ENCODE data around the gene FOXR1.

FOXR1 gene, protein sequence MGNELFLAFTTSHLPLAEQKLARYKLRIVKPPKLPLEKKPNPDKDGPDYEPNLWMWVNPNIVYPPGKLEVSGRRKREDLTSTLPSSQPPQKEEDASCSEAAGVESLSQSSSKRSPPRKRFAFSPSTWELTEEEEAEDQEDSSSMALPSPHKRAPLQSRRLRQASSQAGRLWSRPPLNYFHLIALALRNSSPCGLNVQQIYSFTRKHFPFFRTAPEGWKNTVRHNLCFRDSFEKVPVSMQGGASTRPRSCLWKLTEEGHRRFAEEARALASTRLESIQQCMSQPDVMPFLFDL

DNA sequence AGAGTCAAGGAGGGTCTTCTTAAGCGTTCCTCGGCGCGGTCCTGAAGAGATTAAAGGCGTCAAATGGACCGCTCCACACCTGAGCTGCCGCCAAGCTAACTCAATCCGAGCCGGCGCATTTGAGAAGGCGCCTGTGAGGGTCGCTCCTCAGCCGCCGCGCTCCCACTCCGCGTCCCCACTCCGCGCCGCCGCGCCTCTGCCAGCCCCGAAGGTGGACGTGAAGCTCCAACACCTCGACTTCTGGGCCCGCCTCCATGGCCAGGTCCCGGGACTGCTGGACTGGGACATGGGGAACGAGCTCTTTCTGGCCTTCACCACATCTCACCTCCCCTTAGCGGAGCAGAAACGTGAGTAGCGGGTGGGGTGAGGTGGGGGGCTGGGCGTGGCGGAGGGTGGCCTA lies at the start of gene FOXR1:
Gene FOXR1 (plus strand): TSS at position 116 of the 400 bp plus-strand sequence. CDS start 171 bp downstream, at position 287.
- no peak within 1 kb of the TSS for H3K4me3 Mint-ChIP-seq
- no peaks in the 10 kb centered on the region for H3K36me3 Mint-ChIP-seq
- H3K27me3 Mint-ChIP-seq: peaks cover 56% of the 10 kb centered on the region
- H3K4me1 Mint-ChIP-seq: no peaks in the 10 kb centered on the region
- peaks cover 3% of the 10 kb centered on the region for H3K9me3 Mint-ChIP-seq
- H3K27ac Mint-ChIP-seq: no peak within 1 kb of the TSS
- no peak for ATAC-seq

DNA sequence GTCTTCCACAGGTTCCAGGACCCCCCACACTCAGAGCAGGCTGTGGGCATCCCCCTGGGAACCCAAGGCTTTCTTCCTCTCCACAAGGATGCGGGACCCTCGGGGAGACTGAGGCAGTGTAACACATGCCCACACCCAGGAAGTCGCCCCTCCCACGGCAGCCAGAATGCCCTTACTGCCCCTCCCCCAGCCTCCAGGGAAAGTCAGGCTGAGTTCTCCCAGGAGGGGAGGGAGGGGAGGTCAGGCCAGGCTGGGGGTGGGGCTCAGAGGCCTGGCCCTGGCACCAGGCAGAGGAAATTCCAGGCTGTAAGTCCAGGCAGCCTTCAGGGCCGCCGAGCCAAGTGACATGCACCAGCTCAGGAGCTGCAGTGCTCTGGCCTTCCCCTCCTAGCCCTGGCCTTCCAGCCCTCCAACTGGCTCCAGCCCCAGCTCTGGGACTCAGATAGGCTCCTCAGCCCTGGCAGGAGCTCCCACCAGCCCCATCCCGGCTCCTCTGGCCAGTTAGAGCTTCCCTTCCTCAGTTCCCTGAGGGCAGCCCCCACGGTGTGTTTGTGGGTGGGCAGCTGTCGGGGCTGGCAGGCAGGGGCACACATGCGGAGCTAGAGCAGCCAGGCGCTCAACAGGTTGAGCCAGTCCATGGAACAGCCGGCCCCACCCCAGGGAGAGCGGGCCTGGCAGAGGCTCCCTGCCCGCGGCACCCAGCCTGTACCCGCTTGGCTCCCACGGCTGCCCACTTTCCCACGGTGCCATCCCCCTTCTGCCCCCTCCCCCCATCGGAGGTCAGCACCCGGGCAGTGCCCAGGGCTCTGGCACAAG lies 49.4 kb upstream of the FOXR1 start:
- H3K27ac Mint-ChIP-seq: peak overlapping the region; percentile 86
- H3K9me3 Mint-ChIP-seq: no peaks in the 10 kb centered on the region
- no peaks in the 10 kb centered on the region for H3K27me3 Mint-ChIP-seq
- ATAC-seq: no peak
- H3K4me3 Mint-ChIP-seq: peak overlapping the region; percentile 86
- H3K36me3 Mint-ChIP-seq: no peaks in the 10 kb centered on the region
- peaks cover 82% of the 10 kb centered on the region for H3K4me1 Mint-ChIP-seq

DNA sequence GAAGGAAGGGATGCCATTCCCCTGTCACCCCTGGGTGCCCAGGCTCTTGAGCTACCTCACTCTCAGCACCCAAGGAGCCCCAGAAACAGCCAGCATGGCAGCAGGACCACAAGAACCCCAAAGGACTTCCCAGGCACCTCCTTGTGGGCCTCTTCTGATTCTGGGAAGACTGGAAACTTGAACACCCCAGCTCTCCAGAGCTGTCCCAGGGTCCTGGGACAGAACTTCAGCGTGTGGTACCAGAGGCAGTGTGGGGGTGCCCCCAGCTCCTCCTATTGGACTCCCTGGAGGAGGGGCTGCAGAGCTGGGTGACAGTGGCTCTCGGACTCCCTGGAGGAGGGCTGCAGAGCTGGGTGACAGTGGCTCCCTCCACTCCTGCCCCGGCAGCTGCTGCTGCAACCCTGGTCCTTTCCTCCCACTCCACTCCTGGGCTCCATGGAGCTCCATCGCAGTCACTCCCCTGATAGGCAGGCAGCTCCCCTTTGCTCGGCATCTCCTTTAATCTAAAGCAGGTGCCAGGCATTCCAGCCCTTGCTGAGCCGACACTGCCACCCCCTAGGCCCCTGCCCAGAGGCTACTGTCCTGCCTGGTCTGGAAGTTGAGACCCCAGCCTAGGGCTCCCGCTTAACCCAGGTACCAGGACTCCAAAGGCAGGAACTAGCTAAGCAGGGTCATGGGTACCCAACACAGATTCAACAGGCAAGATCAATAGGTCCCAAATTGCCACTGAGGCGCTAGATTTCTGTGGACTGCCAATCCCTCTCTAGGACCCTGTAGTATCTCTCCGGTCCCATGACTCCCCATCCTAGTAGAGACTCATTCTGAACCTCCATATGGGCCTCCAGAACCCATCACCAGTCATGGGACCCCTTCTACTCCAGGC lies 48.6 kb upstream of the FOXR1 start:
- no peak for ATAC-seq
- Mint-ChIP-seq H3K27me3 (no peaks in the 10 kb centered on the region), H3K4me1 (peaks cover 82% of the 10 kb centered on the region), H3K4me3 (peak overlapping the region; percentile 86), H3K27ac (peak overlapping the region; percentile 91), H3K9me3 (no peaks in the 10 kb centered on the region), H3K36me3 (no peaks in the 10 kb centered on the region)

DNA sequence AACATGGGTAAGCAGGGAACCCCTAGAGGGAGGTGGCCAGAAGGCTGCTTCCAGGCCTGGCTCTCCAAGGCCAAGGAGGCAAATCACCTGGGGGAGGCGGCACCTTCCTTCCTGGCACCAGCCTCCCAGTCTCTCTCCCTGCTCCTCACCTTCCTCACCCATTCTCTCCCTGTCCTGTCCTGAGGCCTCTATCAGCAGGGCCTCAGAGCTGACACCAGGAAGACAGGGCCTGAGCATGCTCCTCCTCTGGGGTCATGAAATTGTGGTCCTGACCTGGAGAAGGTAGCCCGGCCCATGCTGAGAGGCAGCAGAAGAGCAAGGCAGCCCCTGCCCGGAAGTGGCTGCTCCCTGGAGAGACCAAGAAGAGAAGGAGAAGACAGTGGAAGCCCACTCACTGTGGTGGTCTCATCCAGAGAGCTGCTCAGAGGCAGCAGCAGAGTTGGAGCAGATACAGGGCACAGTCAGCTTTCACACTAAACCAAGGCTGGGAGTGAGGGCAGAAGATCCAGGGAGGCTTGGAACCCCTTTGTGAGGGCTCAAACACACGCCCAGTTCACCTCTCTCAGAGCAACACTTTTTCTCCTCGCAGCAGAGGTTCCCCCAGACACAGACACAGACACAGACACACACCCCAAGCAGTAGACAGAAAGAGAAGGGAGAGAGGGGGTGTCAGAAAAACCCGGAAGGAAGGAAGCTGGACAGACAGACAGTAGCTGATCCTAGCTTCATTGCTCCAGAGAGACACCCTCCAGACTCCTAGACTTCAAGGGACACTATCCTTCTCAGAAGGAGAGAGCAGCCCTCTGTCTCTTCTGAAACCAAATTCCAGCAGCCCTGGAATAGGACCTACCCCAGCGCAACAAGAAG lies 47.6 kb upstream of the FOXR1 start:
- no peak for ATAC-seq
- peak overlapping the region; percentile 91 for H3K27ac Mint-ChIP-seq
- peaks cover 81% of the 10 kb centered on the region for H3K4me1 Mint-ChIP-seq
- no peaks in the 10 kb centered on the region for H3K36me3 Mint-ChIP-seq
- no peaks in the 10 kb centered on the region for H3K27me3 Mint-ChIP-seq
- no peaks in the 10 kb centered on the region for H3K9me3 Mint-ChIP-seq
- H3K4me3 Mint-ChIP-seq: peak overlapping the region; percentile 86

DNA sequence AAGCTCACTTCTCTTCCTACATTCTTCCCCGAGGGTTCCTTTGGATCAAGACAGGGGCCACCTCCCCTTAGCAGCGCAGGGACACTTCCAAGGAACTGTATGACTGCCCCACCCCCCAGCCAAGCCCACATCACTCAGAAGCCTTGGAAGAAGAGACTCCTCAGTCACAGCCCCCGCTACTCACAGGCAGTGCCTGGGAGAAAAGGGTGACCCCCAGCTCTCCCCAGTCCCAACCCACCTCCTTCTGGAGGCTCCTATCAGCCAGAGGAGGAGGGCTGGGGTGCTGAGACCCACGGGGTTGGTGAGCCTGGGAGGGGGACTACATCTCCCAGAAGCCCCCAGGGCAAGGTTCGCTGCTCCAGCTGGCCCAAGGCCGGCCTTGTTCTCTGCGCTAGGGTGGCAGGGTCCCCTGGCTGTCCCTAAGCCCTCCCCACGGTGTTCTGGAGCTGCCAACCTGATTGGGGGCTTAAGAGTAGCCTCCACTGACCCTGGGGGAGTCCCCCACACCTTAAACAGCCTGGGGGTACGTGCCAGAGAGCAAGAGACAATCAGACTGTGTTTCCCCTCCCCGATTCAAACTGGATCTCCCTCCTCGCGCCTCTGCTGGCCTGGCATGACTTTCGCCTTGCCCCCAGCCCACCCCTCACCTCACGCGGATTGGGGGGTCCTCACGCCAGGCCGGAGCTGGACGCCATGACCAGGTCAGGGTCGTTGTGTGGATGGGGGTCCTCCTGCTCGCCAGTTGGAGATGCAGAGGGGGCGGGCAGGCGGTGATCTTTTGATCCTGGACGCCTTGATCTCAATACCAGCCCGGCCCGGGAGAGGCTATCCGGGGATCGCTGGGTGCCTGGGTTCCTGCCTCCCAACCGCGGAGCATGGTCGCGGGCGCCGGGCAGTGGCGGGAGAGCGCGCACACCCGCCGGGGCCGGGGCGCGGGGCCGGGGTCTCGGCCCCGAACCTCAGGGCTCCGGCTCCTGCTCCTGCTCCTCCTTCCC lies 46.7 kb upstream of the FOXR1 start:
- Mint-ChIP-seq H3K27ac (peak overlapping the region; percentile 91), H3K36me3 (no peaks in the 10 kb centered on the region), H3K9me3 (no peaks in the 10 kb centered on the region), H3K4me1 (peaks cover 76% of the 10 kb centered on the region), H3K4me3 (peak overlapping the region; percentile 86), H3K27me3 (no peaks in the 10 kb centered on the region)
- ATAC-seq: no peak

DNA sequence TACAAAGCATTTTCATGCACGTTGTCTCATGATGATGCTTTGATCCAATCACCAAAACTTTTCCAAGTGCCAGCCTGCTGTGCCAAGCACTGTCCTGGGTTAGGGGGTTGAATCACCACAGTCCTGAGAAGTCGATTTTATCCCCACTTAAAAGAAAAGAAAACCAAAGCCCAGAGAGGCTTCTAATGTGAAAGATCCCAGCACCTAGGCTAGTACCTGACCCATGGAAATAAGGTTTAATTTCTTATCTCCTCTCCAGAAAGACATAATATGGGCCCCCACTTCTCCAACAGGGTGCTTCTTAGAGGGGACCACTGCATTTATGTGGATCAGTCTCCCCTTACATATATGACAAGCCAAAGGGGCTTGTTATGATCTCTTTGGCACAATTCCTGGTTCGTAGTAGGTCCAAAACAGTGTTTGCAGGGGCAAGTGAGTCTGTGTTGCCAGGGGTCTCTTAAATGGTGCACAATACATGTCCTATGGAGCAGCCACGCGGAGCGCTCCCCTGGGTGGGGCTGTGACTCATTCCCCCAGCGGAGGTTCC lies 43.9 kb upstream of the FOXR1 start:
- no peaks in the 10 kb centered on the region for H3K9me3 Mint-ChIP-seq
- peak overlapping the region; percentile 97 for H3K4me3 Mint-ChIP-seq
- H3K4me1 Mint-ChIP-seq: peaks cover 71% of the 10 kb centered on the region
- no peaks in the 10 kb centered on the region for H3K36me3 Mint-ChIP-seq
- H3K27me3 Mint-ChIP-seq: no peaks in the 10 kb centered on the region
- ATAC-seq: no peak
- H3K27ac Mint-ChIP-seq: peak overlapping the region; percentile 91

DNA sequence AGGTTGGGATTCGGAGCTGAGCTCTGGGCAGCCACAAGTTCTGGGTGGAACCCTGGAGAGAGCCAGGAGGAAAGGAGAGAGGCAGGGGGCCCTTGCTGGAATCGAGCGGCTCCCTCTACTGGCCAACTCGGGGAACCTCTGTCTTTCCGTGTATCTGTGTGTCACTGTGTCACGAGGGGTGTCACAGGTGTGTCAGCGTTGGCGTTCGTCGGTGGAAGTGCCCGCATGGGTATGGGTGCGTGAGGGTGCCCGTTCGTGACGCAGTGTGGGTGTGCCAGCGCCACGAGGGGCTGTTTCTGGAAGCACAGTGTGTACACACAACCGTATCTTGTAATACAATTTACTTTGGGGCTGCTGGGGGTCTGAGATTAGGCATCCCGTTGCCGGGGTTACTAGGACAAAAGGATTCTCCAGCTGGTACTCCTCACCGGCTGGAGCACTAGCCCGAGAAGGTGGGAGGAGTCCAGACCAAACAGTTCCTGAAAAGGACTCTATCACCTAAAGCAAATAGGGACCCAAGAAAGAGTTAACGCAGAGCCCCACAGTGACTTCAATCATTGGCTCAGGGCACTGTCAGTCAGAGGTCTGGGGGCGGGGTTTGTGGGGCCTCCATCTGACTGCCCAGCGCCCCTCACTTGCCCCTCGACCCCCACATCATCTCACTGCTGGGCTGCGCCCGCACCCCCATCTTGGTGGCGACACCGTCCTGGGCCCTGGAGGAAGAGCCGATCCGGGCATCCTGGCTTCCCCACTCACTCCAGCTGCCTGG lies 43.3 kb upstream of the FOXR1 start:
- ATAC-seq: peak; percentile 77
- Mint-ChIP-seq H3K9me3 (no peaks in the 10 kb centered on the region), H3K4me1 (peaks cover 64% of the 10 kb centered on the region), H3K36me3 (no peaks in the 10 kb centered on the region), H3K27ac (peak overlapping the region; percentile 91), H3K4me3 (peak overlapping the region; percentile 97), H3K27me3 (no peaks in the 10 kb centered on the region)

DNA sequence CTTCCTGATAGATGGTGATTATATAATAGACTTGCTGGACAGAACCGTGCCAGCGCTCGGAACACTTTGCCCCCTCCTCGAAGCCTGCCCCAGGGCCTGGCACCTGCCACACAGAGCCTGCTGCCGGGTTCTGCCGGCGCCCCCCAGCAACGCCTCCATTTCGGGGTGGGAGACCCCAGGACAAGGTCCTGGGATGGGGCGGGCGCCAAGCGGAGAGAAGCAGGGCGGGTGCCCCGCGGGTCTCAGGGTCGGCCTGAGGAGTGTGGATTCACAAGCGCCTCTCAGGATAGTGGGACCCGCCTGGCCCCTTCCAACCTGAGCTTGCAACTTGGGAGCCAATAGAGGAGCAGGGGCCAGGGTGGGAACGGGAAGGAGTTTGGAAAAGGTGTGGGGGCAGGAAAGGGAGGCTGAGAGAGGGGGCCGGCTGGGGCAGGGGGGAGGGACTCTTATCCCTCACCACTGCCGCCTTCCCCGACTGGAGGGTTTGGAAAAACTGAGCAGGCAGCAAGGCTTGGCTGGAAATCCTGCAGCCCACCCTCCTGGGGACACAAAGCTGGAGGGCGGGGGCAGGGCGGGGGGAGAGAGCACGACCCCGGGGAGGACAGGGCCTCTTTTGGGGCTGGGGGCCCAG lies 42.6 kb upstream of the FOXR1 start:
- Mint-ChIP-seq H3K4me1 (peaks cover 62% of the 10 kb centered on the region), H3K4me3 (peak overlapping the region; percentile 97), H3K36me3 (no peaks in the 10 kb centered on the region), H3K27me3 (no peaks in the 10 kb centered on the region), H3K9me3 (no peaks in the 10 kb centered on the region), H3K27ac (peak overlapping the region; percentile 91)
- peak; percentile 3 for ATAC-seq

DNA sequence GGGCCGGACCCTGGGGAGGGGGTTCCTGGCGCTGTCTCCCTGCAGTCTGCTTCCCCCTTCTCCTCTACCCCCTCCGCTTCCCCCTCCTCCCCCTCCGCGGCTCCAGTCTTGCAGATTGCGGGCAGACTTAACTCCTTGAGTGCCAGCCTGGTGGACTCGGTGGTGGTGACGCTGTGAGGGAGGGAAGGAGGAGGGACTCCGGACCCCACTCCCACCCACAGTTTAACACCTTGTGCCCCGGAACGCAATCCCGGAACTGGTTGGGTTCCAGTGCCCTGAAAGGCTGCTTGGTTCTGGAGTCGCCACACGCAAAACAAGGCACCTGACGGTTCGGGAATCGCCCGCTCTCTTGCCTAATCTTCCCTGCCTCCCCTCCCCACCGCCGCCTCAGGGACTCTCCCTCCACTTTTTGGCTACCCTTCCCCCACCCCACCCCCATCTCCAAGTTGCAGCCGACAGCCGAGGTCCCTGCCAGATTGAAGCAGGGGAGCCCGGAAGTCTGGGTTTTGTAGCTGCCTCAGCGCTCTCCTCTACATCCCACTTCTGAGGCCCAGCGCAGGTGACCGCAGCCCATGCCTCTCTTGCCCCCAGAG lies 42.0 kb upstream of the FOXR1 start:
- Mint-ChIP-seq H3K36me3 (no peaks in the 10 kb centered on the region), H3K9me3 (no peaks in the 10 kb centered on the region), H3K27ac (peak overlapping the region; percentile 91), H3K4me3 (peak overlapping the region; percentile 97), H3K27me3 (no peaks in the 10 kb centered on the region), H3K4me1 (peaks cover 56% of the 10 kb centered on the region)
- peak; percentile 14 for ATAC-seq

DNA sequence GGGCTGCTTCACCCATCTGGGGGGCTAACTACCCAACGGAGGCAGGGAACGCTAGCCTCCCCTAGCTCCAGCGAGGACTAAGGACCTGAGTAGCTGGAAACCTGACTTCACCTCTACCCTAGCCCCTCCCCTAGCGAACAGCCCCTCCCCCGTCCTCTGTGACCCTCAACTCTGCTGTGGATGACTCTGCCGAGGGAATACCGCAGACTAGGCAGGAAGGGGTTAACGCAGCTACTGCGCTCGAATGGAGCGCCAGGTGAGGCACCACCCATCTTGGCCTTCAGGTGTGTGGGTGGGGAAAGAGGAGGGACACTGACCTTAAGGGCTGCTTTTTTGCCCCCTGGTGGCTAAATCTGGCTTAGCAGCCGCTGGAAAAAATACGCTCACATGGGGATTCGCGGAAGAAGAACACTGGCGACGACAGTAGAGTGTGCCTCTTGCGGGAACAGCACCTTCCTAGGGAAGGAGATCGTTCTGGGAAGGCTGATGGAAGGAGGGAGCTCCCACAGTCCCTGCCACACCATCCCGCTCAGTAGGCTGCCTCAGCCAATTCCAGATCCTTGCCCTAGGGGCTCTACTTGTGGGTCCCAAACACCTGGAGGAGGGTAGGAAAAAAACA lies 41.4 kb upstream of the FOXR1 start:
- Mint-ChIP-seq H3K27me3 (no peaks in the 10 kb centered on the region), H3K36me3 (no peaks in the 10 kb centered on the region), H3K4me1 (peaks cover 59% of the 10 kb centered on the region), H3K4me3 (peak overlapping the region; percentile 97), H3K27ac (peak overlapping the region; percentile 91), H3K9me3 (no peaks in the 10 kb centered on the region)
- peak; percentile 40 for ATAC-seq

DNA sequence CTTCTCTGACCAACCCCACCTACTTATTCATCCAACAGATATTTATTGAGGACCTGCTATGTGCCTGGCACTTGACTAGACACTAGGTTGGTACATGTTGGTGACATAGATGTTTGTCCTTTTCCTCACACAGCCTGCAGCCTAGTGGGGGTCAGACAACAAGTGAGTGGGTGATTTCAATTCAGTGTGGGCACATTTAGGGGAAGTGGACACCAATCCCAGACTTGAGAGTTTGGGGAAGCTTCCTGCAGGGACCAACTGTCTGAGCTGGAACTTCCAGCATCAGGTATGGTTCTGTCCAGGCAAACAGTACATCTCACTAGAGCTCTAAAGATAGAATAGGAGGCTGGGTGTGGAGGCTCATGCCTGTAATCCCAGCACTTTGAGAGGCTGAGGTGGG lies 40.0 kb upstream of the FOXR1 start:
- ATAC-seq: no peak
- Mint-ChIP-seq H3K4me3 (no peak overlapping the region), H3K27me3 (no peaks in the 10 kb centered on the region), H3K4me1 (peaks cover 56% of the 10 kb centered on the region), H3K27ac (peak overlapping the region; percentile 91), H3K36me3 (no peaks in the 10 kb centered on the region), H3K9me3 (no peaks in the 10 kb centered on the region)

DNA sequence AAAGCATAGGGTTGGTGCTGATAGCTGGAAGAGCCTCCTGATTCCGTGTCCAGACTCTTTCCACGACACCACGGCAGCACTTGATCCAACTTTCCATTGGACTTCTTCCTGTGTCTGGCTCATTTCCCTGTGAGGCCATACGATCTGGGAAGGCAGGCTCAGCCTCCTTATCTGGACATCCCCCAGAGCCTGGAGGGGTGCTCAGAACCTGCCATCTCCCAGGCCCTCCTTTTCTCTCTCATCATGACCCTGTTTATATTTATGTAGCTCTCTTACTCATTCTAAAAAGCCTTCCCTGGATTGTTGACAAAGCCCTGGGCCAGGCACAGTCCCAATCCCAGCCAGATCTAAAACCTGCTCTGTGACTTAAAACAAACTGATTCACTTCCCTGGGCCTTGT lies 38.1 kb upstream of the FOXR1 start:
- Mint-ChIP-seq H3K9me3 (no peaks in the 10 kb centered on the region), H3K36me3 (no peaks in the 10 kb centered on the region), H3K27ac (no peak overlapping the region), H3K27me3 (no peaks in the 10 kb centered on the region), H3K4me3 (no peak overlapping the region), H3K4me1 (peaks cover 37% of the 10 kb centered on the region)
- no peak for ATAC-seq

Data from stimulated activated memory B cell treated with anti-CD40 and anti-IgM and Interleukin-4, amounts not matched to agents 10 μg/mL and 1 μg/mL and 100 μg/mL, for 72 hours (primary cell).